Gastrocnemius medialis (tissue), 4 donors: ENCODE measurements around the gene ZNF627.

ENCODE experiments used
- CTCF ChIP-seq, 5 experiments: fragments of 450-650 bp in 3 of 5; fragments of 200-600 bp in 2 of 5; sonication (generic) in 2 of 5; IDR thresholded peaks in 4 of 5; conservative IDR thresholded peaks in 1 of 5; 1 replicate in 4 of 5; 2 replicates in 1 of 5; pipeline ENCODE4 v1.5.1; 2016 to 2019; ENCODE audit warnings: antibody characterized with exemption in 5 of 5, mild to moderate bottlenecking in 3 of 5, moderate library complexity in 3 of 5
- POLR2A ChIP-seq, 2 donors: fragments of 450-650 bp; IDR thresholded peaks; one replicate each; pipeline ENCODE4 v1.6.1; 2017; ENCODE audit warnings: antibody characterized with exemption in 2 of 2, mild to moderate bottlenecking in 2 of 2, moderate library complexity in 2 of 2

- TF ChIP-seq CTCF (IDR thresholded peaks at IDR 0.05 in 4 of 5, conservative IDR thresholded peaks at IDR 0.05 in 1 of 5) (no peak), POLR2A (IDR thresholded peaks at IDR 0.05) (no peak)
These were observed 26.8 kb downstream of the ZNF627 start for GRCh38 chr19:11624069-11624463.
